IMR-90 (cell line): ENCODE results near the gene PPP6R1.

Experiments
- BHLHE40 ChIP-seq: fragments of 150-350 bp; IDR thresholded peaks from 2 replicates; pipeline ENCODE4 v1.6.1; 2016; ENCODE audit warnings: mild to moderate bottlenecking, low read depth, low read length
- CEBPB ChIP-seq: IDR thresholded peaks from 2 replicates; pipeline ENCODE4 v1.6.1; 2012; ENCODE audit warnings: low read depth, low read length, improper control_type of control experiment
- CHD1 ChIP-seq: IDR thresholded peaks from 2 replicates; pipeline ENCODE4 v1.6.1; 2012; ENCODE audit warnings: low read depth, low read length, improper control_type of control experiment
- MAFK ChIP-seq: IDR thresholded peaks from 2 replicates; pipeline ENCODE4 v1.6.1; 2012; ENCODE audit warnings: low read depth, low read length, improper control_type of control experiment
- MAZ ChIP-seq: IDR thresholded peaks from 2 replicates; pipeline ENCODE4 v1.6.1; 2012; ENCODE audit warnings: low read depth, mild to moderate bottlenecking, low read length, improper control_type of control experiment, moderate library complexity, borderline replicate concordance
- MXI1 ChIP-seq: IDR thresholded peaks from 2 replicates; pipeline ENCODE4 v1.6.1; 2012; ENCODE audit warnings: low read depth, mild to moderate bottlenecking, low read length, moderate library complexity, borderline replicate concordance
- NFE2L2 ChIP-seq: fragments of 150-350 bp; IDR thresholded peaks from 2 replicates; pipeline ENCODE4 v1.6.1; 2016; ENCODE audit warnings: low read depth, mild to moderate bottlenecking, low read length
- POLR2A ChIP-seq: IDR thresholded peaks from 2 replicates; pipeline ENCODE4 v1.6.1; 2012; ENCODE audit warnings: mild to moderate bottlenecking, low read depth, low read length
- RCOR1 ChIP-seq: IDR thresholded peaks from 2 replicates; pipeline ENCODE4 v1.6.1; 2012; ENCODE audit warnings: mild to moderate bottlenecking, low read length, improper control_type of control experiment; ENCODE audit not compliant: insufficient replicate concordance
- RFX5 ChIP-seq: IDR thresholded peaks from 2 replicates; pipeline ENCODE4 v1.8.0; 2012; ENCODE audit warnings: low read depth, mild to moderate bottlenecking, low read length, moderate library complexity
- SMC3 ChIP-seq: fragments of 150-350 bp; IDR thresholded peaks from 2 replicates; pipeline ENCODE4 v1.6.1; 2016; ENCODE audit warnings: low read depth, mild to moderate bottlenecking, antibody characterized with exemption, low read length, moderate library complexity
- TF ChIP-seq, protein P1 (sequence below): conservative IDR thresholded peaks from 2 replicates; pipeline ENCODE4 v1.5.1; 2012; ENCODE audit warnings: mild to moderate bottlenecking, low read depth, low read length, improper control_type of control experiment
- TF ChIP-seq, protein P2 (sequence below): fragments of 150-350 bp; IDR thresholded peaks from 2 replicates; pipeline ENCODE4 v1.6.1; 2016; ENCODE audit warnings: low read depth, mild to moderate bottlenecking, low read length, moderate library complexity, borderline replicate concordance
- TF ChIP-seq, protein P3 (sequence below): fragments of 150-350 bp; IDR thresholded peaks from 2 replicates; pipeline ENCODE4 v1.6.1; 2017; ENCODE audit warnings: mild to moderate bottlenecking, antibody characterized with exemption, low read length, low read depth

DNA sequence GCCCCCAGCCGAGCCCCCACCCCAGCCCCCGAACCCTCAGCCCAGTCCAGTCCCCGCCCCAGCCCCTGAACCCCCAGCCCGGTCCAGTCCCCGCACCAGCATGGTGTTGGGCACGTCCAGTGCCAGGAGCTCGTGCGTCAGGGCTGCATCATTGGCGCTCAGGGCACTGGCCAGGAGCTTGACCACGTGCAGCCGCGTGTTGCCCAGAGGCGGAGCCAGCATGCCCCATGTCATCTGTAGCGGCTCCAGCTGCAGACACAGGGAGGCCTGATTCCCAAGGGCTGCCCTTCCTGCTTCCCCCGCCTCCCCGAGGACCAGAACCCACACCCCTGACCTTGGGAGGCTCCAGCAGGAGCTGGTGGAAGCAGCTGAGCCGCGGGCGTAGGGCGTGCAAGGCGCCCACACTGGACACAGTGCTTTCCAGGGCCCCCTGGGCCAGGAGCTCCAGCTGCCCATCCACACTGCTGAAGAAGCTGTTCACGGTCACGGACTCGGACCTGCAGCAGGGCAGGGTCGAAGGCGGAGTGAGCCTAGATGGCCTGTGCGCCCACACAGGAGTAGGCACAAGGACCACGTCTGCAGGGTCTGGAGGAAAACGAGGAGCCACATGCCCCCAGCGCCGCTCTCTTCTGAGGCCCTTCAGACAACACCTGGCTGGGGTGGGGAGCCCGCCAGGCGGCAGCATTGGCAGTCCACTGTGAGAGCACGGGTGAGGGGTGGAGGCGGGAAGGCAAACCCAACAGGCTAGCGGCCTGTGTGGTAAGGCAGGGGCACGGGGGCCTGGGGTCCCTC lies 17.5 kb downstream of the PPP6R1 start:
- TF ChIP-seq, protein P1, sequence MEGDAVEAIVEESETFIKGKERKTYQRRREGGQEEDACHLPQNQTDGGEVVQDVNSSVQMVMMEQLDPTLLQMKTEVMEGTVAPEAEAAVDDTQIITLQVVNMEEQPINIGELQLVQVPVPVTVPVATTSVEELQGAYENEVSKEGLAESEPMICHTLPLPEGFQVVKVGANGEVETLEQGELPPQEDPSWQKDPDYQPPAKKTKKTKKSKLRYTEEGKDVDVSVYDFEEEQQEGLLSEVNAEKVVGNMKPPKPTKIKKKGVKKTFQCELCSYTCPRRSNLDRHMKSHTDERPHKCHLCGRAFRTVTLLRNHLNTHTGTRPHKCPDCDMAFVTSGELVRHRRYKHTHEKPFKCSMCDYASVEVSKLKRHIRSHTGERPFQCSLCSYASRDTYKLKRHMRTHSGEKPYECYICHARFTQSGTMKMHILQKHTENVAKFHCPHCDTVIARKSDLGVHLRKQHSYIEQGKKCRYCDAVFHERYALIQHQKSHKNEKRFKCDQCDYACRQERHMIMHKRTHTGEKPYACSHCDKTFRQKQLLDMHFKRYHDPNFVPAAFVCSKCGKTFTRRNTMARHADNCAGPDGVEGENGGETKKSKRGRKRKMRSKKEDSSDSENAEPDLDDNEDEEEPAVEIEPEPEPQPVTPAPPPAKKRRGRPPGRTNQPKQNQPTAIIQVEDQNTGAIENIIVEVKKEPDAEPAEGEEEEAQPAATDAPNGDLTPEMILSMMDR: no peak
- TF ChIP-seq POLR2A (no peak), CHD1 (no peak), NFE2L2 (no peak), BHLHE40 (no peak), CEBPB (no peak), MAZ (no peak), MAFK (no peak), RFX5 (no peak), SMC3 (no peak), MXI1 (no peak), RCOR1 (no peak)
- TF ChIP-seq, protein P2, sequence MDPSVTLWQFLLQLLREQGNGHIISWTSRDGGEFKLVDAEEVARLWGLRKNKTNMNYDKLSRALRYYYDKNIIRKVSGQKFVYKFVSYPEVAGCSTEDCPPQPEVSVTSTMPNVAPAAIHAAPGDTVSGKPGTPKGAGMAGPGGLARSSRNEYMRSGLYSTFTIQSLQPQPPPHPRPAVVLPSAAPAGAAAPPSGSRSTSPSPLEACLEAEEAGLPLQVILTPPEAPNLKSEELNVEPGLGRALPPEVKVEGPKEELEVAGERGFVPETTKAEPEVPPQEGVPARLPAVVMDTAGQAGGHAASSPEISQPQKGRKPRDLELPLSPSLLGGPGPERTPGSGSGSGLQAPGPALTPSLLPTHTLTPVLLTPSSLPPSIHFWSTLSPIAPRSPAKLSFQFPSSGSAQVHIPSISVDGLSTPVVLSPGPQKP: no peak
- TF ChIP-seq, protein P3, sequence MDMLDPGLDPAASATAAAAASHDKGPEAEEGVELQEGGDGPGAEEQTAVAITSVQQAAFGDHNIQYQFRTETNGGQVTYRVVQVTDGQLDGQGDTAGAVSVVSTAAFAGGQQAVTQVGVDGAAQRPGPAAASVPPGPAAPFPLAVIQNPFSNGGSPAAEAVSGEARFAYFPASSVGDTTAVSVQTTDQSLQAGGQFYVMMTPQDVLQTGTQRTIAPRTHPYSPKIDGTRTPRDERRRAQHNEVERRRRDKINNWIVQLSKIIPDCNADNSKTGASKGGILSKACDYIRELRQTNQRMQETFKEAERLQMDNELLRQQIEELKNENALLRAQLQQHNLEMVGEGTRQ: no peak
